Neural cell (in vitro differentiated cells): ENCODE measurements around the gene DOCK10.

ENCODE experiments used
- EP300 ChIP-seq: fragments of 450-650 bp; conservative IDR thresholded peaks from 2 replicates; pipeline ENCODE4 v1.6.1; 2014; ENCODE audit warnings: antibody characterized with exemption, mild to moderate bottlenecking, moderate library complexity; ENCODE audit not compliant: poor library complexity, severe bottlenecking
- EZH2 ChIP-seq: fragments of 200-600, 300-800 bp; shearing (Covaris generic), sonication (generic); IDR thresholded peaks from 2 replicates; pipeline ENCODE4 v1.6.1; 2014; ENCODE audit warnings: antibody characterized with exemption, low read length, borderline replicate concordance, mild to moderate bottlenecking; ENCODE audit not compliant: insufficient read depth, poor library complexity, severe bottlenecking
- MXI1 ChIP-seq: fragments of 450-650 bp; conservative IDR thresholded peaks from 2 replicates; pipeline ENCODE4 v1.6.1; 2014; ENCODE audit warnings: antibody characterized with exemption, mild to moderate bottlenecking; ENCODE audit not compliant: poor library complexity, severe bottlenecking
- POLR2AphosphoS5 ChIP-seq: IDR thresholded peaks from 2 replicates; pipeline ENCODE4 v1.6.1; 2012
- SMC3 ChIP-seq: fragments of 450-650 bp; conservative IDR thresholded peaks from 2 replicates; pipeline ENCODE4 v1.6.1; 2014; ENCODE audit warnings: antibody characterized with exemption, mild to moderate bottlenecking, moderate library complexity; ENCODE audit not compliant: poor library complexity
- TAF1 ChIP-seq: IDR thresholded peaks from 2 replicates; pipeline ENCODE4 v1.6.1; 2012; ENCODE audit warnings: low read depth
- TF ChIP-seq, protein P1 (sequence below): fragments of 450-650 bp; IDR thresholded peaks from 2 replicates; pipeline ENCODE4 v1.5.1; 2014; ENCODE audit warnings: antibody characterized with exemption, mild to moderate bottlenecking, moderate library complexity; ENCODE audit not compliant: poor library complexity, severe bottlenecking
- TF ChIP-seq, protein P2 (sequence below): IDR thresholded peaks from 2 replicates; pipeline ENCODE4 v1.6.1; 2012; ENCODE audit warnings: borderline replicate concordance

DNA sequence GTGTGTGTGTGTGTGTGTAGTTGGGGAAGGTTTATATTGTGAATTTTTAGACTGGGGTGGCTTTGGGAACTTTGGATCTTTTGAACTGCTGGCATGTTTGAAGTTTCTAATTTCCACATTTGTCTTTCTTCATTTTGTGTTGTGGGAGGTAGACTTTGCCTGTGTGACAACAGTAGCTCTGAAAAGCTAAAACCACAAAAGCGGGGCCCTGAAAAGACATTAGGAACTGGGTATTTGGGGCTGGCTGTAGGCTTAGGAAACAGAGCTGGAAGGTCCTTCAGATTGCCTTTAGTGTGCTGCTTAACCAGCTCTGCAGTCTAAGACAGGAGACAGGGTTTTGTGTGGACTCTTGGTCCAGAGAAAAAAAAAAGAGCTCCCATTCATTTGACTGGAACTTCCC lies 27.2 kb upstream of the DOCK10 start:
- TF ChIP-seq, protein P1, sequence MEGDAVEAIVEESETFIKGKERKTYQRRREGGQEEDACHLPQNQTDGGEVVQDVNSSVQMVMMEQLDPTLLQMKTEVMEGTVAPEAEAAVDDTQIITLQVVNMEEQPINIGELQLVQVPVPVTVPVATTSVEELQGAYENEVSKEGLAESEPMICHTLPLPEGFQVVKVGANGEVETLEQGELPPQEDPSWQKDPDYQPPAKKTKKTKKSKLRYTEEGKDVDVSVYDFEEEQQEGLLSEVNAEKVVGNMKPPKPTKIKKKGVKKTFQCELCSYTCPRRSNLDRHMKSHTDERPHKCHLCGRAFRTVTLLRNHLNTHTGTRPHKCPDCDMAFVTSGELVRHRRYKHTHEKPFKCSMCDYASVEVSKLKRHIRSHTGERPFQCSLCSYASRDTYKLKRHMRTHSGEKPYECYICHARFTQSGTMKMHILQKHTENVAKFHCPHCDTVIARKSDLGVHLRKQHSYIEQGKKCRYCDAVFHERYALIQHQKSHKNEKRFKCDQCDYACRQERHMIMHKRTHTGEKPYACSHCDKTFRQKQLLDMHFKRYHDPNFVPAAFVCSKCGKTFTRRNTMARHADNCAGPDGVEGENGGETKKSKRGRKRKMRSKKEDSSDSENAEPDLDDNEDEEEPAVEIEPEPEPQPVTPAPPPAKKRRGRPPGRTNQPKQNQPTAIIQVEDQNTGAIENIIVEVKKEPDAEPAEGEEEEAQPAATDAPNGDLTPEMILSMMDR = no peak
- TF ChIP-seq POLR2AphosphoS5 (no peak), SMC3 (no peak), TAF1 (no peak), EZH2 (no peak), EP300 (no peak), MXI1 (no peak)
- TF ChIP-seq, protein P2, sequence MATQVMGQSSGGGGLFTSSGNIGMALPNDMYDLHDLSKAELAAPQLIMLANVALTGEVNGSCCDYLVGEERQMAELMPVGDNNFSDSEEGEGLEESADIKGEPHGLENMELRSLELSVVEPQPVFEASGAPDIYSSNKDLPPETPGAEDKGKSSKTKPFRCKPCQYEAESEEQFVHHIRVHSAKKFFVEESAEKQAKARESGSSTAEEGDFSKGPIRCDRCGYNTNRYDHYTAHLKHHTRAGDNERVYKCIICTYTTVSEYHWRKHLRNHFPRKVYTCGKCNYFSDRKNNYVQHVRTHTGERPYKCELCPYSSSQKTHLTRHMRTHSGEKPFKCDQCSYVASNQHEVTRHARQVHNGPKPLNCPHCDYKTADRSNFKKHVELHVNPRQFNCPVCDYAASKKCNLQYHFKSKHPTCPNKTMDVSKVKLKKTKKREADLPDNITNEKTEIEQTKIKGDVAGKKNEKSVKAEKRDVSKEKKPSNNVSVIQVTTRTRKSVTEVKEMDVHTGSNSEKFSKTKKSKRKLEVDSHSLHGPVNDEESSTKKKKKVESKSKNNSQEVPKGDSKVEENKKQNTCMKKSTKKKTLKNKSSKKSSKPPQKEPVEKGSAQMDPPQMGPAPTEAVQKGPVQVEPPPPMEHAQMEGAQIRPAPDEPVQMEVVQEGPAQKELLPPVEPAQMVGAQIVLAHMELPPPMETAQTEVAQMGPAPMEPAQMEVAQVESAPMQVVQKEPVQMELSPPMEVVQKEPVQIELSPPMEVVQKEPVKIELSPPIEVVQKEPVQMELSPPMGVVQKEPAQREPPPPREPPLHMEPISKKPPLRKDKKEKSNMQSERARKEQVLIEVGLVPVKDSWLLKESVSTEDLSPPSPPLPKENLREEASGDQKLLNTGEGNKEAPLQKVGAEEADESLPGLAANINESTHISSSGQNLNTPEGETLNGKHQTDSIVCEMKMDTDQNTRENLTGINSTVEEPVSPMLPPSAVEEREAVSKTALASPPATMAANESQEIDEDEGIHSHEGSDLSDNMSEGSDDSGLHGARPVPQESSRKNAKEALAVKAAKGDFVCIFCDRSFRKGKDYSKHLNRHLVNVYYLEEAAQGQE = no peak
